Measurements from ENCODE around the gene NBEA. TPM values are rescaled to one million over a fixed set of nuclear protein-coding genes. Genes with fewer than 3 reads are reported as not detected.

The NBEA gene
- total RNA-seq, 3 donors from 2014 or later (not counting 1 experiment from before 2014, with no cell fraction given), result 0.27 to 0.66 (median 0.33) TPM

GRCh38 chr13:35716186-35716585, 774.1 kb downstream of the NBEA start:
- no peak overlapping the region for H3K27ac Mint-ChIP-seq
- intact Hi-C loops (cut with micrococcal nuclease), result no loop called here
- Histone ChIP-seq H3K27me3 (ENCODE audit: control insufficient read depth, insufficient read depth, low read length) (no peaks in the 10 kb centered on the region), H3K27ac (ENCODE audit: low read length) (no peak overlapping the region), H3K4me1 (ENCODE audit: control insufficient read depth, insufficient read depth, low read length) (peaks cover 6% of the 10 kb centered on the region), H3K9me3 (ENCODE audit: control insufficient read depth, insufficient read depth, low read length) (no peaks in the 10 kb centered on the region), H3K36me3 (ENCODE audit: control insufficient read depth, insufficient read depth, low read length) (no peaks in the 10 kb centered on the region), H3K4me3 (ENCODE audit: low read length) (no peak overlapping the region)
- H3K4me1 Mint-ChIP-seq, result peaks cover 0 to 6% of the 10 kb centered on the region in 2 donors
- DNase-seq, result no peak
- peaks cover 0 to 3% of the 10 kb centered on the region in 2 donors for H3K27me3 Mint-ChIP-seq (ENCODE audit: low read depth in 2 of 2)
- no peaks in the 10 kb centered on the region for H3K9me3 Mint-ChIP-seq
- no peak for ATAC-seq
- H3K36me3 Mint-ChIP-seq, result no peaks in the 10 kb centered on the region
- H3K4me3 Mint-ChIP-seq, result no peak overlapping the region
- WGBS (ENCODE audit: insufficient coverage), result 88% methylated on average over 4 of the region's 4 CpGs
- TF ChIP-seq CTCF (IDR thresholded peaks at IDR 0.05), result no peak

- Mint-ChIP-seq H3K9me3 (no peaks in the 10 kb centered on the region), H3K27me3 (ENCODE audit: low read depth in 2 of 2) (peaks cover 0 to 3% of the 10 kb centered on the region in 2 donors), H3K27ac (no peak overlapping the region), H3K4me3 (no peak overlapping the region), H3K4me1 (peaks cover 0 to 7% of the 10 kb centered on the region in 2 donors), H3K36me3 (no peaks in the 10 kb centered on the region)
- Histone ChIP-seq H3K4me3 (ENCODE audit: low read length) (no peak overlapping the region), H3K36me3 (ENCODE audit: control insufficient read depth, insufficient read depth, low read length) (no peaks in the 10 kb centered on the region), H3K27ac (ENCODE audit: low read length) (no peak overlapping the region), H3K4me1 (ENCODE audit: control insufficient read depth, insufficient read depth, low read length) (peaks cover 6% of the 10 kb centered on the region), H3K9me3 (ENCODE audit: control insufficient read depth, insufficient read depth, low read length) (no peaks in the 10 kb centered on the region), H3K27me3 (ENCODE audit: control insufficient read depth, insufficient read depth, low read length) (no peaks in the 10 kb centered on the region)
- WGBS (ENCODE audit: insufficient coverage), result 91% methylated on average over 15 of the region's 15 CpGs
- no peak for TF ChIP-seq CTCF (IDR thresholded peaks at IDR 0.05)
- intact Hi-C loops (cut with micrococcal nuclease), result no loop called here
- ATAC-seq, result no peak
- DNase-seq, result no peak
Observed at GRCh38 chr13:35716729-35717128, 774.7 kb downstream of the NBEA start.

GRCh38 chr13:35718084-35718483, 776.0 kb downstream of the NBEA start:
- H3K4me1 ChIP-seq (ENCODE audit: control insufficient read depth, insufficient read depth, low read length), result peaks cover 6% of the 10 kb centered on the region
- Mint-ChIP-seq H3K4me1 (peaks cover 0 to 7% of the 10 kb centered on the region in 2 donors), H3K27ac (no peak overlapping the region), H3K4me3 (no peak overlapping the region), H3K27me3 (ENCODE audit: low read depth in 2 of 2) (peaks cover 3 to 4% of the 10 kb centered on the region in 2 donors), H3K9me3 (no peaks in the 10 kb centered on the region), H3K36me3 (no peaks in the 10 kb centered on the region)
- H3K9me3 ChIP-seq (ENCODE audit: control insufficient read depth, insufficient read depth, low read length), result no peaks in the 10 kb centered on the region
- intact Hi-C loops (cut with micrococcal nuclease), result no loop called here
- DNase-seq (no peak), ATAC-seq (no peak)
- H3K4me3 ChIP-seq (ENCODE audit: low read length), result no peak overlapping the region
- 68% methylated on average over 4 of the region's 5 CpGs for WGBS (ENCODE audit: insufficient coverage)
- TF ChIP-seq CTCF (IDR thresholded peaks at IDR 0.05), result no peak
- no peaks in the 10 kb centered on the region for H3K27me3 ChIP-seq (ENCODE audit: control insufficient read depth, insufficient read depth, low read length)
- no peak overlapping the region for H3K27ac ChIP-seq (ENCODE audit: low read length)
- no peaks in the 10 kb centered on the region for H3K36me3 ChIP-seq (ENCODE audit: control insufficient read depth, insufficient read depth, low read length)

- H3K9me3 ChIP-seq (ENCODE audit: control insufficient read depth, insufficient read depth, low read length), result no peaks in the 10 kb centered on the region
- no peak overlapping the region for H3K4me3 Mint-ChIP-seq
- H3K27ac ChIP-seq (ENCODE audit: low read length), result no peak overlapping the region
- H3K27ac Mint-ChIP-seq, result no peak overlapping the region
- H3K4me1 ChIP-seq (ENCODE audit: control insufficient read depth, insufficient read depth, low read length), result peaks cover 6% of the 10 kb centered on the region
- ATAC-seq, result no peak
- no peak for TF ChIP-seq CTCF (IDR thresholded peaks at IDR 0.05)
- no peak for DNase-seq
- intact Hi-C loops (cut with micrococcal nuclease), result loop anchor here (1.0 kb wide), 1 partner anchor 510 kb away; no protein-coding TSS in a partner anchor
- 79% methylated on average over 5 of the region's 5 CpGs for WGBS (ENCODE audit: insufficient coverage)
- H3K27me3 ChIP-seq (ENCODE audit: control insufficient read depth, insufficient read depth, low read length), result peaks cover 2% of the 10 kb centered on the region
- H3K9me3 Mint-ChIP-seq, result no peaks in the 10 kb centered on the region
- no peaks in the 10 kb centered on the region for H3K36me3 Mint-ChIP-seq
- no peaks in the 10 kb centered on the region for H3K36me3 ChIP-seq (ENCODE audit: control insufficient read depth, insufficient read depth, low read length)
- H3K4me3 ChIP-seq (ENCODE audit: low read length), result no peak overlapping the region
- peaks cover 6 to 23% of the 10 kb centered on the region in 2 donors for H3K27me3 Mint-ChIP-seq (ENCODE audit: low read depth in 2 of 2)
- peaks cover 0 to 7% of the 10 kb centered on the region in 2 donors for H3K4me1 Mint-ChIP-seq
Observed at GRCh38 chr13:35720290-35720689, 778.2 kb downstream of the NBEA start.

Measured in natural killer cell (primary cell).